Stimulated activated CD8-positive, alpha-beta memory T cell treated with anti-CD3 and anti-CD28 coated beads, Interleukin-15, amount 100 ng/mL, for 1 hour (primary cell): ENCODE results near the gene TP53I11.

Experiments used
- DNase-seq: peaks from one replicate; pipeline ENCODE4 v3.0.0-alpha.2; 2020; ENCODE audit warnings: low read depth

The TP53I11 gene

DNA sequence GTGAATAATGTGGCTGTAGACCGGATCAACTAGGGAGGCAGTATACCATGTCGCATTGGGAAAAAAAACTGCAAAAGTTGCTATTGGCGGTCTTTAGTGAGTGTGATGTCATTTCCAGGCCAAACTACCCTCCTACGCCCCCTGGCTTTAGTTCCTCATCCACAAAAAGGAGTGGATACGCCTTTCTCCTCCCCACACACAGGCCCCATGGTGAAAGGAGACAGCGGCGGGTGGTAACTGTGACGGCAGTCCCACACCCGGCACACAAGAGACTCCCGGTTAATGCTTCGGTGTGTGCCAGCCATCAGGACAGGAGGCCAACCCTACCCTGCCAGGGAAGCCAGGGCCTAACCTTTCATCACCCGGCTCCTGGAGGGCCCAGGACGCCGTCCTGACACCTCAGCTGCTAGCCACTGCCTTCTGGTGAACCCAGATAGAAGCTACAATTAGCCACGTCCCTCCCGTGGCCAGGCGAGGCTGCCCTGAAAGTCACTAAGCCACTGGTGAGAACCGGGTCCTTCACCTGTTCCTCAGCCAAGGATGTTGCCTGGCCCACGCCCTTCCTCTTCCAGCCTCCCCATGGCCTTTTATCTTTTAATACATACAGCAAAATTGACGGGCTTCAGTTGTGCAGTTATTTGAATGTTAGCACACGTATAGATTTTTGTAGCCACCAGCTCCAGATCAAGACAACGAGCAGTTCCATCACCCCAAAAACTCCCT is 10.8 kb downstream of the TP53I11 start:
- DNase-seq: no peak

DNA sequence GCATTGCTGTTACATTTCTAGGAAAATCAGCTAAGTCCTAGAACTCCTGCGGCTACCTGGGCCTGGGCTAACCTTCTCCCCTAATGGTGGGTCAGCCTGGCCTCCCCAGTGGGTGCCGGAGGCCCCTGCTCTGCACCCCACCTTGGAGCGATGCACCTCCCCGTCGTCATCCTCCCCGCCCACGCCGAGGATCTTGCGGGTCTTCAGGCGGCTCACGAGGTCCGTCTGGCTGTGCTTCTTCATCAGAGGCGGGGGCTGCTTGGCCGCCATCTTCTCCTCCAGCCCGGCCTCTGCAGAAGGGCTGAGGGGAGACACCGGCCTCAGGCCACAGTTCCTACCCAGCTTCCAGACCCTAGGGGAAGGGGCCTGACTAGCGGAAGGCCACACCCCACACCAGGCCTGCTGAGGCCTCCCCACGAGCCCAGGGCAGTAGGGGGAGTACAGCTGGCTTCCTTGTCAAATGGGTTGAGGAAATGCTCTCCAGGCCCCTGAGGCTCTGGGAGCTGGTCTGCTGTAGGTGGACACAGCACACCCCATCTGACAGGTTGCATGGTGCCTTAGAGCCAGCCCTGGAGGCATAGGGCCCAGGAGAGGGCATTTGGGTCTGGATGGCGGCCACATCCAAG is 12.5 kb downstream of the TP53I11 start:
- no peak for DNase-seq

DNA sequence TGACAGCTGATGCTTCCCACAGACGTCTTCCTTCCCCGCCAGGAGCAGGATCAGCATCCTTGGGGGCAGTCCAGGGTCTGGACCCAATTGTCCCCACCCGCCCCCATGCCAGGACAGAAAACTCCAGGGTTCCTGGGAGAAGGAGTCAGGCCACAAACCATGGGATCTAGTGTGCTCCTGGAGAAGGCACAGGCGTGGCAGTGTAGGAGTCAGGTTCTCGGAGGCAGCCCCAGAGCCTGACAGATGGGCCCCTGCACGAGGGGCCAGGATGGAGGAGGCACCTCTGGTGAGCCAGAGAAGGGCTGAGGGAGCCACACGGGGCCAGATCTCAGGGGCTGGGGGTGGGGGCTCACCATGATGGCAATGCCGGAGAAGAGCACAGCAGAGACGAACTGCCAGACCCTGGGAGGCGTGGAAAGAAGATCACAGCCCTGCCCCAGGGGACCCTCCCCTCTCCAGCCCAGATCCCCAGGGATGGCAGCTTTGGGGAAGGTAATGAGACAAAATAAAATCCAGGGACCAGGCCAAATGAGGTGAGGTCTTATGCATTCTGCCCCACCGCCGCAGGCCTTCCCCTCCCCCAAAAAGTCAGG is 13.6 kb downstream of the TP53I11 start:
- DNase-seq: no peak

DNA sequence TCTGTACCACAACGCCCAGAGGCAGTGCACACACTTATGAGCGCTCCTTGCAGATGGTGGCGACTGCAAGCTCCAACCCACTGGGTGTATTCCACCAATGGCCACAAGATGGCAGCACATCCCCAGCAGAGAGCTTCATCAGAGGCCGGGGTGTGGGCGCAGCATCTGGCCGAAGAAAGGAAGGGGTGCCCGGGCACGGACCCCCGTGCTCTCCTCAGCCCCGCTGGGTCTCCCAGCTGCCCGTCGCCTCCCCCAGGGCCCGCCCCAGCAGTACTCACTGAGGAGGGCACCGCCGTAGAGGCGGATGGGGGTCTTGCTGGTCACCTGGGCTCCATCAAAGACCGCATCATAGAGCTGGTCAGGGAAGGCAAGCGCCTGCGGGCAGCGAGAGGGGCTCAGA is 14.2 kb downstream of the TP53I11 start:
- DNase-seq: peak; percentile 71

DNA sequence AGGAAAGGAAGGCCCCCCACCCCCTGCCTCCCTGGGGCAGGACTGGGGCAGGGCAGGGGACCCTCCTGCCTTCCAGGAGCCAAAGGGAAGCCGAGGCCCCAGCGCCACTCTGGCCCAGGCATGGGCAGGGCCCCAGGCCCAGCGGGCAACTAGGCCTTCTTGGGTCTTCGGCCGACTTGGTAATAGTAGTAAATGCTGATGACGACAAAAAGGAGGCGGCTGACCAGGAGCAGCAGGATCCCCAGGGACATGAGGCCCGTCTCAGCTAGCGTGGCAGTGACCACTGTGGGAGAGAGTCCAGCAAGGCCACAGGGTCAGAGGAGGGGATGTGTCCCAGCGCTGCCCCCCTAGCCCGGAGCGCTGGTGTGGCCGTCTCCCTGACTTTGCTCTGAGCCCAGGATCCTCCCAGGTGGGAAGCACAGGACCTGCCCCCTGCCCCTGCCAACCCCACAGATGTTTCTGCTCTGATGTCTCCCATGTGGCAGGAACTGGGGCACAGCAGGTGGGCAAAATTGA is 15.9 kb downstream of the TP53I11 start:
- DNase-seq: no peak

DNA sequence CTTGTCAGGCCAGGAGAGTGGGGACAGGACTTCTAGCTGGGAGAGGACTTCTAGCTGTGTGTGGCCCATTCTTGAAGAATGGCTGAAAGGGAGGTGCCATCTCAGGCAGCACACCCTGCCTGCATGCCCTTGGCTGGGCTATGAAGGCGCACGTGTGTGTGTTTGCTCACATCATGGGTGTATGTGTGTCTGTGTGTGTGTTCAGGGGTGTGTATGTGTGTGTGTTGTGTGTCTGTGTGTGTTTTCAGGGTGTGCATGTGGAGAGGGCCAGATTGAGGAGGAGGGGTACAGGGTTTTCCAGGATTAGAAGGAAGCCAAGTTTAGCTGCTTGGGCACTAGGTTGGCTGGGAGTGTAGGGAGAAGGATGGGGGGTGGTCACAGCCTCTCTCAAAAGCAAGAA is 16.6 kb downstream of the TP53I11 start:
- no peak for DNase-seq

DNA sequence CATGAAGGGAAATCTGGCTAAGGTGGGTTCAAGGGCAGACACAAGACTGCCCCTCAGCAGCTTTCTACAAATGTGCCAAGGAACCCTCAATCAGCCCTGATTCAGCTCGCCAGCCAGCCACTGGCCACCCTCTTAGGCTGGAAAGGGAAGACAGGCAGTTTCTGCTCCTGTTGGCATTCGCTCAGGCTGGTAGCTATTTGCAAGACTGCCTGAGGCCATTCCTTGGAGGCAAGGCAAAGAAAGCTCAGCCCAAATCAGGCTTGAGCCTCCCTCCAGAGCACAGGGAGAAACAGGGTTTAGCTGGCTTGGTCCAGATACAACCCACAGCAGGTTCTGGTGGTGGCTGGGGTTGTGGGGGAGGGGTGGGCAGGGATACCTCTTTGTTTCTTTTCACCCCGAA is 19.2 kb downstream of the TP53I11 start:
- DNase-seq: no peak

DNA sequence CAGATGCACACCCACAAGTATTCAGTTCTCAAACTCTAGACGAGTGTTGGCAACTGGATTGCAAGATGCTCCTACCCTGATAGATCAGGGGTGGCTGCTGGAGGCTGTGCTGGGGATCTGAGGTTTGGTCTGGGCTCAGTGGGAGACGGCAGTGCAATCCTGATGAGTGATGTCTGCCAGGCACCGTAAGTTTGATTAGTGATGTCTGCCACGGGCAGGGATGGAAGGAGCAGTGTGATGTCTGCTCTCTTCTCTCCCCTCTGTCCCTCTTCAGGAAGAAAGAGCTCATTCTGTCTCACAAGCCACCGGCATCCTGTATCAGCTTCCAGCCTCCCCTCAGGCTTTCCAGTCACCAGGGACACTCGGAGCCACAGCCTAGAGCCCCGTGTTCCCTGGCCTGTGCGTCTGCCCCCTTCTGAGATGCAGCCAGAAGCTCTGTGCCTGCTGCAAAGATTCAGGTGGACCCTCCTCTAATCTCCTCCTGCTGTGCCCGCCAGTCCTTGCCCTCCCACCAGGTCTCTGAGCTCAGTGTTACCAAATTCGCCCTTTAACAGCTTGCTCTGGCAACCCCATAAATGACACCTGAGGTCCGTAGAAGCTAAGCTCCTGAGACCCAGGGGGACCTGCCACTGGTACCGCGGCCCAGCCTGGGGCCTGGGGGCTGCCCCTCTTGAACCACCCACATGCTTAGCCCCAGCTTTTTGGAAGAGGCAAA is 19.9 kb downstream of the TP53I11 start:
- DNase-seq: no peak

DNA sequence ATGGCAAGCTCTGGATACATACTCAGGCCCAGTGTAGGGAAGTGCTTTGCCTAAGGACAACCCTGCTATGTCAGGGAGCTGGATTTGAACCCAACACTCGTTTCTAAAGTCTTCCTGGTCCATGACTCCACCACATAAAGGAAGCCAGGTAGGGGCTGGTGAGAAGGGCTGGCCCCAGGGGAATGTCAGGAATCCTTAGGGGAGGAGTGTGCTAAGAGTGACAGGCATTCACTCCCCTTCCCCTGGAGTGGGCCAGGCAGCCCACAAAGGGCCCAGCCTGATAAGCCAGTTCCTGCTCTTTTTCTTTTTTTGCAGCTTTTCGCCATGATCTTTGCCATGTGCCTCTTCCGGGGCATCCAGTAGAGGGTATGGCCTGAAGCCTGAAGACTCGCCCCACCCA is 21.9 kb downstream of the TP53I11 start:
- DNase-seq: no peak

DNA sequence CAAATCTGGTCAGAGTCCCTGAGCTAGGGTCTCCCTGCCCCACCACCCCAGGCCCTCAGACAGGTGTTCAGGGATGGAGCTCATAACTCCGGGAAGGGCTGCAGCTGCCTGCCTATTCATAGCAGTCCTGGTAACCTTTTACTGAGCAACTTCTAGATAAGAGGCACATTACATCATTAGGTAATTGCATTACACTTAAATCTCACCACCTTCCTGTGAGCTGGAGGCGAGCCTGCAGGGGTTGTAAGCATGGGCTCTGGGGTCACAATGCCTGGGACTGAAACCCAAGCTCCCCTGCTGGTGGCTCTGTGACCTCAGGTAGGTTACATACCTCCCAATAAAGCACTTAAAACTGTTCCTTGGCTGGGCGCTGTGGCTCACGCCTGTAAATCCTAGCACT is 22.5 kb downstream of the TP53I11 start:
- no peak for DNase-seq

DNA sequence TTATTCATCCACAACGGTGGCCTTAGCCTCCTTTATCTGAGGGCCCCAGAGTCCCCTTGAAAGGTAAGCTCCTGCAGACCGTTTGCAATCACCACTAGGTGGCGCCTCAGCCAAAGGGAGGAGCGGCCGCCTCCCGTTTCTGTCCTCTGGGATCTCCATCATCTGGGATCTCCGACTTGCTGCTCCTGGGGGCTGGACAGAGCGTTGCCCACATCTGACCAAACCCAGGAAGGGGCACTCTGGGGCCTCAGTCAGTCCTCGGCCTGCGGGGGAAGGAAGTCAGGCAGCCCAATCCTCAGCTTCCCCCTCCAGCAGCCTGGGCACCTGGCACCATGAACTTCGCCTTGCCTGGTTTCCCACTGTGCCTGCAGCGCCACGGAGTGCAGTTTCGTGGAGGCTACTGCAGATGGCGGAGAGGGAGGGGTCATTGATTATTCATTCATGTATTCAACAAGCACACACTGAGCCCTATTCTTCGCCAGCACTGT is 23.5 kb downstream of the TP53I11 start:
- peak; percentile 30 for DNase-seq

DNA sequence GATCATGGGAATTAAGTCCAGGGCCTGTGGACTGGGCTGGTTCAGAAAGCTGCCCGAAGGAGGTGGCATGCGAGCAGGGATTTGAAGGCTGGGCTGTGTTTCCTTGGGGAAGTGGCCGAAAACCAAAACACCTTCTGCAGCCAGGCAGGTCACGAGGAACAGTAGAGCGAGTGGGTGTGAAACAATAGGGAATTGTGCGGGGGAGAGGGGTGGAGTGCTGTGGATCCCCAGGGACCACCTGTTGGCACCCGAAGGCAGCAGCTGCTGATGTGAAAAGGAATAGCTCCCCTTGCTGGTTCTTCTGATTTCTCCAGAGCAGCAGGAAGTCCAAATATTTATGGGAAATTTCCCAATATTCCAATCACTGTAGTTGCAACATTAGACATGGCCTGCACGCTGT is 24.6 kb downstream of the TP53I11 start:
- DNase-seq: no peak

DNA sequence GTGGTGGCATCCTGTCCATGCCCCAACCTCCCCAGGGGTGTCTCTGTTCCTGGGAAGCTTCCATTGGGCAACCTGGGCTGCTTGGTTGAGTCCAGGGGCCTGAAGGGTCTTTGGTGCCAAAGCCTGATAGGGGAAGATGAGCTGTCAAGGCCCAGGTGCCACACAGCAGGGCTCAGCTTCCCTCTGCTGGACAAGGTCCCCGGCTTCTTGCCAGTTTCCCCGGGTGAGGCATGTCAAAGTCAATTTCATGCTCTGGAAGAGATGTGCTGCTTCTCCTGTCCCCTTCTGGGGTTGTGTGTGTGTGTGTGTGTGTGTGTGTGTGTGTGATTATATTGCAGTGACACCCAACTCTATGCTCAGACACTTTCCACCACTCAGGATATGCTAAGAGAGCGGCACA is 26.9 kb downstream of the TP53I11 start:
- no peak for DNase-seq

DNA sequence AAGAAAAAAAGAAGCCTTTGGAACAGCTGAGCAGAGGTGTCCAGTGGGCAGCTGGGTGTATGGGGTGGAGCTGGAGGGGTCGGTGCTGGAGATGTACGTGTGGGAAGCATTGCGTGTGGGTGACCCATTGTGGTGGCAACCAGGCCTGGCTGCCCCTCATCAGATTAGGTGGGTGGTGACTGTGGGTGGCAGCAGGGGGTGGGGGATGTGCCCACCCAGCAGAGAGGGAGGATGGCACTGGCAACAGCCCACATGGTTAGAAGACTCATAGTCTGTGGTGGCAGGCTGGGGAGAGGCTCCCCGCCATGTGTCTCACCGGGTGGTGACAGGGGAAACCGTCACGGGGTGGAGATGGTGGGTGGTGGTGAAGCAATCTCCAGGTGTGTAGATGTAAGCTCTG is 27.6 kb downstream of the TP53I11 start:
- no peak for DNase-seq

DNA sequence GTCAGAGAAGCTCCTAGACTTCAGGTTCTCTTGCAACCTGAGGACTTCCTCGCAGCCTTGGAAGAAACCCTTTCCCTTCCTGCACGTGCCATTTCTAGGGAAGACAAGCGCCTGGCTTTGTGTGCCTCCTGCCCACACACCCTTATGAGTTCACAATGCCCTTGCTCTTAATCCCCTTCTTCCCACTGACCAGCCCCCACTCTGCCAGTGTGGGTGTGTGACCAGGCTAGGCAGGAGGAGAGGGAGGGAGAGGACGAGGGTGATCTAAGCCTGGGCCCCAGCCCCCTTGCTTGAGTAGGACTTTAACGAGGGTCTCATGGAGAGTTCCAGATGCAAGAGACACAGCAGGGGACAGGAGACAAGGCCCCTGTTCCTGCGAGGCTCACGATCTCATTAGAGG is 30.2 kb downstream of the TP53I11 start:
- DNase-seq: no peak

DNA sequence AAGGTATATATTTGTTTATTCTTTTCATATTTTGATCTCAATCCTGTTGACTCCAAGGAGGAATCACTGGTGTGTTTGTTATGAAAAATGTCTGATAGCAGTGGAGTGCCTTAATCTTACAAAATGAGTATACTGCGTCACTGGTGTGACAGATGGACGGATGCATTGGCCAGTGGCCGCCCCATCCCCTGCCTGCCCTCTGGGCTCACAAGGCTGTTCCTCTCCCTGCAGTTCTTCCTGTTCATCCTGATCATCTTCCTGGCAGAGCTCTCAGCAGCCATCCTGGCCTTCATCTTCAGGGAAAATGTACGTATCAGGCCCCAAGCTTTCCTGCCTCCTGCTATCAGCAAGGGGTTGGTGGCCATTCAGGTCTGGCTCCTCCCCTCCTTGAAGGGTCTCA is 32.9 kb downstream of the TP53I11 start:
- no peak for DNase-seq

DNA sequence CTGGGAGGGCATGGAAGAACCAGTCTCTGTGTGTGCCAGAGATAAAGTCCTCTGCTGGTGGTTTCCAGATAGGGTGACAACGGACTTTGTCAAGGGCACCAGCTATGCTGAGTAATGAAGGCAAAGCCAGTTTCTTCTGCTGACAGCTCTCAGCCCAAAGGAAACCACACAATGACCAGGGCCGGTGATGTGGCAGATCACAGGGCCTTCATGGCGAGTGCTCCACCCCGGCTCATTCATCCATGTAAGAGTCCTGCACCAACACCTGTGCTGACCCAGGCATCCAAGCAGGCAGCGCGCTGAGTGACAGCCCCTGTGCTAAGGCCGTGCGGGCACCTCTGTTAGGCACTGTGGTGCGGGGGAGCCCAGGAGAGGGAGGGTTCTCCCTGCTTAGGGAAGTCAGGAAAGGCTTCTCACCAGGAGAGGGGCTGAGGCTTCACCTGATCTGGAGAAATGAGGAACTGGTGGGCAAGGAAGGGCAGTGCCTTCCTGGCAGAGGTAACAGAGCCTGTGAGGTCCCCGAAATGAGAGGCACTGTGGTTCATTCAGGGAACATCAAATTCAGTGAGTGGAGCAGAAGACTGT is 33.8 kb downstream of the TP53I11 start:
- no peak for DNase-seq

DNA sequence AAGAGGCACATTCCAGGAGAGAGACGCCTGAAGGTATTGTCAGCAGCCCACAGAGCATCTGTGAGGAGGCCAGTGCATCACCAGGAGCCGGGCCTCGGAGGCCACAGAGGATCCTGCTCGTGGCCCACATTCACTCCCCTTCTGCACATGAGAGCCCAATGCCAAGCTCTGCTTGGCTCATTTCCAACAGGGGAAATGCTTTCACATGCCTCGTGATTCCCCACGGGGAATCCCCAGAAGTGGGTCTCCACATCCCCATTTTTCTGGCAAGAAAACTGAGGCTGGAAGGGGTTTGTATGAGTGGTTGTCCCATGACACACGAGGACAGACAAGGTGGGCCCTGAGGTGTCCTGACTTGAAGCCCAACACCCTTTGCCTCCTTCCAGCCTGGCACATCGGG is 34.4 kb downstream of the TP53I11 start:
- no peak for DNase-seq

DNA sequence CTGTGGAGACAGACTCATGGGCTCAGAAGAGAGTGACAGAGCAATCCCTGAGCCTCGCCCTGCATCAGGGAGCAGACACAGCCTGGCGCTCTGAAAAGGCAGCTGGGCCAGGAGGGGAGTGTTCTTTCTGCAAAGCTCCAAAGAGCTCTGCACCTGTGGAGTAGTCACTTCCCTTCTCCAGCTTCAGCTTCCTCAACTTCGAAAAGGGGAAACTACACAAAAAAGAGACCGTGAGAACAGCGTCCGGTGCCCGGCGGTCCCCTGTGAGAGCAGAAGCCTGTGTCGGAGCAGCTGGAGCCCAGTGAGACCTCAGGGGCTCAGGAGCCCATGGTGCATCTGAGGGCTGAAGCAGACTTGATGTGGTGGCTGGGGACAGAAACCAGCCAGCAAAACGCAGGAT is 35.1 kb downstream of the TP53I11 start:
- DNase-seq: no peak

DNA sequence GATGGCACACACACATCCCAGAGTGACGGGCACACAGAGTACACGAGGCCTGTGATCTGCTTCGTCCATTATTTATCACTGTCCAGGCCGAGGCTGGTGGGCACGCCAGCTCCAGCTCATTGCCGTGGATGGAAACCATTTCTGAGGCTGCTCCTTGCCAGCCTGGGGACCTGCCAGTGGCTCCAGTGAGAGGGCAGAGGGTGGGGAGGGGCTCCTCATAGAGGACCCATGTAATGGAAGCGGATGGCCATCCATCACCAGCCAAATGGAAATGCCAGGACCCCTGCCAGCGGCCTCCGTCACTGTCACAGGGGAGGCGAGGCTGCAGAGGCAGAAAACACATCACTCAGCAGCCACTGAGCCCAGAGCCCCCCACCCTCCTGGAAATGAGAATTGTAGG is 35.7 kb downstream of the TP53I11 start:
- no peak for DNase-seq

DNA sequence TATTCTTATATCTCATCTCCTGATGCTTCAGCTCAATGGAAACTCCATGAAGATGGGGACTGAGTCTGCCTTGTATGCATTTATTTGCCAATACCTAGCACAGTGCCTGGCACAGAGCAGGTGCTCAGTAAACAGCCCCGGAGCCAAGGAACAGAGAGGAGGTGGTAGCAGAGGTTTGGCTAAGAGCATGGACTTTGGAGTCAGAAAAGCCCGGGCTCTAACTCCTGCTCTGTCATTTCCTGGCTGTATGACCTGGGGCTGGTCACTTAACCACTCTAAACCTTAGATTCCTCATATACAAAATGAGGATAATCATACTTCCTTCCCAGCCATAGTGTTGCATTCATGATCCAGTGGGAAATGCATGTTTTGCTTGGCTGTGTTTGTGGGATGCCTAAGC is 36.6 kb downstream of the TP53I11 start:
- DNase-seq: no peak

DNA sequence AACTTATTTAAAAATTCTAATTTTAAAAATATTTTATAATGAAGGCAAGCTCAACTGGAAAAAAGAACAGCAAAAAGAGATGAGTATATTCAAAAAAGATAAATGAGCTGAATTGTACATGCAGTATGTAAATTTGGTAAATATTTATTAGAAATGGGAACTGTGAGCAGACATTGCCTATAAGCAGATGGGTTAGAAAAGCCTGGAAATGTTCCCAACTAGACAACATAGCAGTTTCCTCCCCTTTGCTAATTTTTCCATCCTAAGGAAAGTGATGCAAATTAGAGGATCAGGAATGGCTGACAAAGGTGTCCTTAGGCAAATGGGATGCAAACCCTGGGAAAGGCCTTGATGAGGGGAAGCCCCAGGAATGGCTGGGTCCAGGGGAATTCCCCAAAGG is 37.2 kb downstream of the TP53I11 start:
- no peak for DNase-seq
